RWPE1 (cell line): ENCODE data around the gene CCDC9B.

Source experiments
- CTCF ChIA-PET: fragments of 350-600 bp; sonication (Branson Sonifier 250); formaldehyde crosslinking; extraction: SDS; loops from one replicate; lab custom pipeline; 2021; lab: Yijun Ruan, JAX
- POLR2A ChIA-PET: fragments of 400-600 bp; formaldehyde crosslinking; extraction: SDS; loops from one replicate; lab custom pipeline; 2020; ENCODE audit warnings: antibody characterized with exemption; ENCODE audit not compliant: low non-redundant PET; lab: Yijun Ruan, JAX
- DNase-seq: peaks from one replicate; pipeline ENCODE4 v3.0.0; 2012; ENCODE audit warnings: low spot score
- H3K27ac ChIP-seq: fragments of 450-650 bp; 2 replicates; pipeline ENCODE4 v1.5.1; 2017
- TF ChIP-seq, protein P1 (sequence below): fragments of 450-650 bp; conservative IDR thresholded peaks from 2 replicates; pipeline ENCODE4 v1.5.1; 2017; ENCODE audit warnings: low read depth, mild to moderate bottlenecking

Gene CCDC9B

DNA sequence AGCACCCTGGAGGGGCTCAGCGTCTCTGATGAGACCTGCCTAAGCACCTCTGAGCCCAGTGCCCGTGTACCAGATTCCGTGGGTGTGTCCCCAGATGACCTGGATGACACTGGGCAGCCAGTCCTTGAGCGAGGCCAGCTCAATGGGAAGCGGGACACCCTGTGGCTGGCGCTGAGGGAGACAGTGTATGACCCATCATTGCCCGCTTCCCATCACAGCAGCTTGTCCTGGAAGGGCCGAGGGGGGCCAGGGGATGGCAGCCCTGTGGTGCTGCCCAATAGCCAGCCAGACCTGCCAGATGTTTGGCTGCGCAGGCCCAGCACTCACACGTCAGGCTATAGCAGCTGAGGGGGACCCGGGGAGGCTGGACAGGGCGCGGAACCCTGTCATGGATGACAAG lies 29.2 kb upstream of the CCDC9B start:
- no peak overlapping the region for H3K27ac ChIP-seq
- ChIA-PET POLR2A (interaction anchor here (1.0 kb wide), 1 partner anchor 29 kb away, joined by 3 read pairs; the partner anchor contains the start of gene CCDC9B), CTCF (interaction anchor here (0.6 to 5.9 kb wide), 4 partner anchors 29 to 81 kb away, joined by 3 to 112 read pairs (median 12); partner anchors contain the start of gene CCDC9B)
- TF ChIP-seq, protein P1, sequence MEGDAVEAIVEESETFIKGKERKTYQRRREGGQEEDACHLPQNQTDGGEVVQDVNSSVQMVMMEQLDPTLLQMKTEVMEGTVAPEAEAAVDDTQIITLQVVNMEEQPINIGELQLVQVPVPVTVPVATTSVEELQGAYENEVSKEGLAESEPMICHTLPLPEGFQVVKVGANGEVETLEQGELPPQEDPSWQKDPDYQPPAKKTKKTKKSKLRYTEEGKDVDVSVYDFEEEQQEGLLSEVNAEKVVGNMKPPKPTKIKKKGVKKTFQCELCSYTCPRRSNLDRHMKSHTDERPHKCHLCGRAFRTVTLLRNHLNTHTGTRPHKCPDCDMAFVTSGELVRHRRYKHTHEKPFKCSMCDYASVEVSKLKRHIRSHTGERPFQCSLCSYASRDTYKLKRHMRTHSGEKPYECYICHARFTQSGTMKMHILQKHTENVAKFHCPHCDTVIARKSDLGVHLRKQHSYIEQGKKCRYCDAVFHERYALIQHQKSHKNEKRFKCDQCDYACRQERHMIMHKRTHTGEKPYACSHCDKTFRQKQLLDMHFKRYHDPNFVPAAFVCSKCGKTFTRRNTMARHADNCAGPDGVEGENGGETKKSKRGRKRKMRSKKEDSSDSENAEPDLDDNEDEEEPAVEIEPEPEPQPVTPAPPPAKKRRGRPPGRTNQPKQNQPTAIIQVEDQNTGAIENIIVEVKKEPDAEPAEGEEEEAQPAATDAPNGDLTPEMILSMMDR = no peak
- DNase-seq = no peak

DNA sequence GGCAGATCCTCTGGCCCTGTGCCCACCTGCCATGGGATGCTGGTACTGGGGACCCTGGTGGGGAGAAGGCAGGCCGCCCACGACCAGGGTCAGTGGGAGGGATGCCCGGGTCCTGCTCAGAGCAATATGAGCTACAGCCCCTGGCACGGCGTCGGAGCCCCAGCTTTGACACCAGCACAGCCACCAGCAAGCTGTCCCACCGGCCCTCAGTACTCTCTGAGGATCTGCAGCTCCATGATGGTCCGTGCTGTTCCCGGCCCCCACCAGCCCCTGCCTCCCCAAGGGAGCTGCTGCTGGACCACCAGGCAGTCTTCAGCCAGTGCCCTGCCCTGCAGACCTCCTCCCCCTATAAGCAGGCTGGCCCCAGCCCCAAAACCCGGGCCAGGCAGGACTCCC lies 28.7 kb upstream of the CCDC9B start:
- CTCF ChIA-PET = interaction anchor here (0.6 to 5.9 kb wide), 5 partner anchors 28 to 80 kb away, joined by 3 to 112 read pairs (median 16); partner anchors contain the start of gene CCDC9B
- POLR2A ChIA-PET = interaction anchor here (1.0 kb wide), 1 partner anchor 41 kb away, joined by 3 read pairs; no protein-coding TSS in a partner anchor
- H3K27ac ChIP-seq = no peak overlapping the region; the same call in 1 of the 2 replicates
- no peak for DNase-seq
- TF ChIP-seq, protein P1 = no peak

DNA sequence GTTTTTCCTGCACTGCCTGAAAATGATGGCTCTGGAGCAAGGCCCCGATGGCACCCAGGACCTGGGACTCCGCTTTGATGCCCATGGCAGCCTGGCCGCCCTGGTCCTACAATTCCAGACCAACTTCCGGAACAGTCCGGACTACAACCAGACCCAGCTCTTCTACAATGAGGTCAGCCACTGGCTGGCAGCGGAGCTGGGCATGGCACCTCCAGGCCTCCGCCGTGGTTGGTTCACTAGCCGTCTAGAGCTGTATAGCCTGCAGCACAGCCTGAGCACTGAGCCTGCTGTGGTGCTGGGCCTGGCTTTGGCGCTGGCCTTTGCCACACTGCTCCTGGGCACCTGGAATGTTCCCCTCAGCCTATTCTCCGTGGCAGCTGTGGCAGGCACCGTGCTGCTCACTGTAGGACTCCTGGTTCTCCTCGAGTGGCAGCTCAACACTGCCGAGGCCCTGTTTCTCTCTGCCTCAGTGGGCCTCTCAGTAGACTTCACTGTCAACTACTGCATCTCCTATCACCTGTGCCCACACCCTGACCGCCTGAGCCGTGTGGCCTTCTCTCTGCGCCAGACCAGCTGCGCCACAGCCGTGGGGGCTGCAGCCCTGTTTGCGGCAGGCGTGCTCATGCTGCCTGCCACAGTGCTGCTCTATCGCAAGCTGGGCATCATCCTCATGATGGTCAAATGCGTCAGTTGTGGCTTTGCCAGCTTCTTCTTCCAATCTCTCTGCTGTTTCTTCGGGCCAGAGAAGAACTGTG lies 28.2 kb upstream of the CCDC9B start:
- POLR2A ChIA-PET = interaction anchor here (1.0 kb wide), 1 partner anchor 40 kb away, joined by 3 read pairs; no protein-coding TSS in a partner anchor
- H3K27ac ChIP-seq = peak overlapping the region; percentile 40
- TF ChIP-seq, protein P1 = no peak
- CTCF ChIA-PET = interaction anchor here (0.5 to 5.9 kb wide), 18 partner anchors 8 to 298 kb away, joined by 3 to 112 read pairs (median 4); partner anchors contain the start of genes CCDC9B and PHGR1
- no peak for DNase-seq

DNA sequence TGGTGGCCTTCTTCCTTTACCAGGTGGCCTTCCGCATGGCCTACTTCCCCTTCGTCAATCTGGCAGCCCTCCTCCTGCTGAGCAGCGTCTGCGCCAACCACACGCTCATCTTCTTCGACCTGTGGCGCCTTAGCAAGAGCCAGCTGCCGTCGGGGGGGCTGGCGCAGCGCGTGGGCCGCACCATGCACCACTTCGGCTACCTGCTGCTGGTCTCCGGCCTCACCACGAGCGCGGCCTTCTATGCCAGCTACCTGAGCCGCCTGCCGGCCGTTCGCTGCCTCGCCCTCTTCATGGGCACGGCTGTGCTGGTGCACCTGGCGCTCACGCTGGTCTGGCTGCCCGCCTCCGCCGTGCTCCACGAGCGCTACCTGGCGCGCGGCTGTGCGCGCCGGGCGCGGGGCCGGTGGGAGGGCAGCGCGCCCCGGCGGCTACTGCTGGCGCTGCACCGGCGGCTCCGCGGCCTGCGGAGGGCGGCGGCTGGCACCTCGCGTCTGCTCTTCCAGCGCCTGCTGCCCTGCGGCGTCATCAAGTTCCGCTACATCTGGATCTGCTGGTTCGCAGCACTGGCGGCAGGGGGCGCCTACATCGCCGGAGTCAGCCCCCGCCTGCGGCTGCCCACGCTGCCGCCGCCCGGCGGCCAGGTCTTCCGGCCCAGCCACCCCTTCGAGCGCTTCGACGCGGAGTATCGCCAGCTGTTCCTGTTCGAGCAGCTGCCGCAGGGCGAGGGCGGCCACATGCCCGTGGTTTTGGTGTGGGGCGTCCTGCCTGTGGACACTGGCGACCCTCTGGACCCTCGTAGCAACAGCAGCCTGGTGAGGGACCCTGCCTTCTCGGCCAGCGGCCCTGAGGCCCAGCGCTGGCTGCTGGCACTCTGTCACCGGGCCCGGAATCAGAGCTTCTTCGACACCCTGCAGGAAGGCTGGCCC lies 27.2 kb upstream of the CCDC9B start:
- CTCF ChIA-PET = interaction anchor here (0.5 to 5.9 kb wide), 35 partner anchors 10 to 299 kb away, joined by 3 to 112 read pairs (median 4); partner anchors contain the start of genes CCDC9B, DISP2, KNSTRN and PHGR1
- POLR2A ChIA-PET = no interaction called here
- DNase-seq = peak; percentile 80
- TF ChIP-seq, protein P1 = peak; percentile 100
- H3K27ac ChIP-seq = peak overlapping the region; percentile 40

DNA sequence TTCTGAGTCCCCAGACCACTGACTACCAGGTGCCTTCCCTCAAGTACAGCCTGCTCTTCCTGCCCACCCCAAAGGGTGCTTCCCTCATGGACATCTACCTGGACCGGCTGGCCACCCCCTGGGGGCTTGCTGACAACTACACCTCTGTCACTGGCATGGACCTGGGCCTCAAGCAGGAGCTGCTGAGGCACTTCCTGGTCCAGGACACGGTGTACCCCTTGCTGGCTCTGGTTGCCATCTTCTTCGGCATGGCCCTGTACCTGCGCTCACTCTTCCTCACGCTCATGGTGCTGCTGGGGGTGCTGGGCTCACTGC lies 26.6 kb upstream of the CCDC9B start:
- ChIA-PET CTCF (interaction anchor here (0.6 to 5.9 kb wide), 26 partner anchors 10 to 156 kb away, joined by 3 to 112 read pairs (median 4); partner anchors contain the start of genes CCDC9B, DISP2 and KNSTRN), POLR2A (no interaction called here)
- TF ChIP-seq, protein P1 = no peak
- no peak for DNase-seq
- peak overlapping the region; percentile 40 for H3K27ac ChIP-seq
